ENCODE results near the gene SASH1. TPM values are rescaled to one million over a fixed set of nuclear protein-coding genes. Genes with fewer than 3 reads are reported as not detected.

SASH1 gene
- total and polyA plus RNA-seq, 2 of the 8 experiments (the other 6 are each of a cell fraction or from before 2014, with no cell fraction given): 6.0 to 20.2 TPM

DNA sequence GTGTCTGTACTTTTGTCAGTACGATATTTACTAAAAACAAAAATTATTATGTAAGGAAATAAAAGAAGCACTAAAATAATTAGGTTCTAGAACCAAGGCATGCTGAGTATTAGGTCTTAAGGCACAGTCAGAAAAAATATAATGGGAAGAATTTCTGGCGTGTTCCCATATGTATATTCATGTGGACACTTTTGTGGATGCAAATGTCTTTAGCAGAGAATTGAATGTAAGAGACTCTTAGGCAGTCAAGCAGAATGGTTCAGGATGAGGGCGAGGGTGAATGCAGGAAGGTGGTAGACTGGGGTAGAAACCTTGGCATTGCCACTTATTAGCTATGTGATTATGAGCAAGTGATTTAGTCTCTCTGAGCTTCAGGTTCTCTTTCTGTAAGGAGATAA, 71.5 kb downstream of the SASH1 start (continued):
- TF ChIP-seq, protein P1, sequence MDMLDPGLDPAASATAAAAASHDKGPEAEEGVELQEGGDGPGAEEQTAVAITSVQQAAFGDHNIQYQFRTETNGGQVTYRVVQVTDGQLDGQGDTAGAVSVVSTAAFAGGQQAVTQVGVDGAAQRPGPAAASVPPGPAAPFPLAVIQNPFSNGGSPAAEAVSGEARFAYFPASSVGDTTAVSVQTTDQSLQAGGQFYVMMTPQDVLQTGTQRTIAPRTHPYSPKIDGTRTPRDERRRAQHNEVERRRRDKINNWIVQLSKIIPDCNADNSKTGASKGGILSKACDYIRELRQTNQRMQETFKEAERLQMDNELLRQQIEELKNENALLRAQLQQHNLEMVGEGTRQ (IDR thresholded peaks at IDR 0.05; ENCODE audit: low read length): no peak
- TF ChIP-seq RBBP5 (IDR thresholded peaks at IDR 0.05; ENCODE audit: borderline replicate concordance, low read depth, low read length) (no peak), CEBPB (IDR thresholded peaks at IDR 0.05; ENCODE audit: low read depth, low read length) (no peak), BACH1 (IDR thresholded peaks at IDR 0.05; ENCODE audit: low read length) (no peak), EGR1 (IDR thresholded peaks at IDR 0.05; ENCODE audit: borderline replicate concordance, low read depth, low read length) (no peak)
- TF ChIP-seq, protein P2, sequence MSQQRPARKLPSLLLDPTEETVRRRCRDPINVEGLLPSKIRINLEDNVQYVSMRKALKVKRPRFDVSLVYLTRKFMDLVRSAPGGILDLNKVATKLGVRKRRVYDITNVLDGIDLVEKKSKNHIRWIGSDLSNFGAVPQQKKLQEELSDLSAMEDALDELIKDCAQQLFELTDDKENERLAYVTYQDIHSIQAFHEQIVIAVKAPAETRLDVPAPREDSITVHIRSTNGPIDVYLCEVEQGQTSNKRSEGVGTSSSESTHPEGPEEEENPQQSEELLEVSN (IDR thresholded peaks at IDR 0.05): no peak

Measured in H1 (cell line).